OCI-LY3 (cell line): Measurements from ENCODE around the gene SYNE1.
"Not testable (repeated sequence)": the region's sequence is repeated elsewhere in the genome, so short reads cannot be mapped to it uniquely, and the experiment has no call there.

Experiments used
- EZH2phosphoT487 ChIP-seq: fragments of 200-600 bp; shearing (Covaris generic); IDR thresholded peaks from 2 replicates; pipeline ENCODE4 v1.6.1; 2018; ENCODE audit warnings: antibody characterized with exemption, mixed run types, low read depth
- TF ChIP-seq, protein P1 (sequence below): fragments of 200-600, 300-600 bp; sonication (generic); IDR thresholded peaks from 2 replicates; pipeline ENCODE4 v1.5.1; 2014; ENCODE audit warnings: antibody characterized with exemption, low read length, low read depth

- TF ChIP-seq, protein P1, sequence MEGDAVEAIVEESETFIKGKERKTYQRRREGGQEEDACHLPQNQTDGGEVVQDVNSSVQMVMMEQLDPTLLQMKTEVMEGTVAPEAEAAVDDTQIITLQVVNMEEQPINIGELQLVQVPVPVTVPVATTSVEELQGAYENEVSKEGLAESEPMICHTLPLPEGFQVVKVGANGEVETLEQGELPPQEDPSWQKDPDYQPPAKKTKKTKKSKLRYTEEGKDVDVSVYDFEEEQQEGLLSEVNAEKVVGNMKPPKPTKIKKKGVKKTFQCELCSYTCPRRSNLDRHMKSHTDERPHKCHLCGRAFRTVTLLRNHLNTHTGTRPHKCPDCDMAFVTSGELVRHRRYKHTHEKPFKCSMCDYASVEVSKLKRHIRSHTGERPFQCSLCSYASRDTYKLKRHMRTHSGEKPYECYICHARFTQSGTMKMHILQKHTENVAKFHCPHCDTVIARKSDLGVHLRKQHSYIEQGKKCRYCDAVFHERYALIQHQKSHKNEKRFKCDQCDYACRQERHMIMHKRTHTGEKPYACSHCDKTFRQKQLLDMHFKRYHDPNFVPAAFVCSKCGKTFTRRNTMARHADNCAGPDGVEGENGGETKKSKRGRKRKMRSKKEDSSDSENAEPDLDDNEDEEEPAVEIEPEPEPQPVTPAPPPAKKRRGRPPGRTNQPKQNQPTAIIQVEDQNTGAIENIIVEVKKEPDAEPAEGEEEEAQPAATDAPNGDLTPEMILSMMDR, result not testable (repeated sequence)
- not testable (repeated sequence) for TF ChIP-seq EZH2phosphoT487
These were observed 146.2 kb downstream of the SYNE1 start for GRCh38 chr6:152490971-152491378.
